GM18519 (cell line): ENCODE measurements around the gene COPS7A.
"Not testable (repeated sequence)": the region's sequence is repeated elsewhere in the genome, so short reads cannot be mapped to it uniquely, and the experiment has no call there.

Source experiments
- ATAC-seq: cut with Tn5 transposase; IDR thresholded peaks from one replicate; pipeline ENCODE4 v1.9.1; 2021; ENCODE audit warnings: mild to moderate bottlenecking, moderate library complexity; ENCODE audit not compliant: unreplicated experiment, low FRiP score

Gene COPS7A

DNA sequence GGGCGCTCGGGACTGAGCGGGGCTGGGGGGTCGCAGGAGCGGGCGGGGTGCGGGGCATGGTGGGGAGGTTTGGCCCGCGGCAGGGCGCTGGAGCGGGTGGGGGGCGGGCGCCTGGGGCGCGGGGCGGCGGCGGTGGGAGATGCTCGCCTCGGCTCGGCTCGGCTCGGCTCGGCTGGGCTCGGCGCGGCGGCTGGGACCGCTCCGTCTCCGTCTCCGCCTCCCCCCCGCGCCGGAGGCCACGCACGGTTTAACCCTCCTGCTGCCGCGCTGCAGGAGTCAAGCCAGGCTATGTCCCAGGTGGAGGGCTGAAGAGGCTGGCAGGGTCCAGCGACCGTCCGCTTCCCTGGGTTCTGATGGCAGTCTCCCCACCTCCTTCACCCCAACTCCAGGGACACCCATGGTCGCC, 23.2 kb upstream of the COPS7A start, which contains the start of gene PIANP:
Gene PIANP (minus strand): TSS at position 170 of the 406 bp plus-strand sequence. CDS start 2,754 bp downstream, outside the sequence.
- no peak for ATAC-seq

DNA sequence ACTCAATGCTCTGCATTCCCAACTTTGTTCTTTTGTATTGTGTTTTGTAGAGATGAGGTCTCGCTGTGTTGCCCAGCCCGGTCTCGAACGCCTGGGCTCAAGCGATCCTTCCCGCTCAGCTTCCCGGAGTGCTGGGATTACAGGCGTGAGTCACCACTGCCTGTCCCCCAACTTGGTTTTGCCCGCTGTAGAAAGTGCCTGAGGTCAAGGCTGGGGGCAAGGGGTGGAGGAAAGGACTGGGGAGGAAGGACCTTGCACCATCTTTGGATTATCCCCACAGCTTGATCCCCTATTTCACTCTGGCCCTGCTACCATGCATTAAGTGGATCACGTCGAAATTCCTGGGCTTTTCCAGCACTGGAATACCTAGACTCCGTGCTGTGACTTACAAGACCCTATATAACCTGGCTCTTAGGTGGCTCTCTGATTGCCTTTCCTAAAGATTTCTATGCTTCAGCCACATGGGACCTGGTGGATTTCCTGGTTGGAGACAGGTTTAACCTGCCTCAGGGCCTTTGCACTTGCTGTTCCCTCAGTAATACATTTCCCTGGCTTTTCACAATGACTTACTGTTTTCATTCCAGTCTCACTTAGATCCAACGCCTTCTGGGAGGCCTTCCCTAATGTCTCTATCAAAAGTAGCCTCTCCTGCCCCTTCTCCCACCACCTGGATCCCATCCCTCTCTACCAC, 22.6 kb upstream of the COPS7A start:
- no peak for ATAC-seq

DNA sequence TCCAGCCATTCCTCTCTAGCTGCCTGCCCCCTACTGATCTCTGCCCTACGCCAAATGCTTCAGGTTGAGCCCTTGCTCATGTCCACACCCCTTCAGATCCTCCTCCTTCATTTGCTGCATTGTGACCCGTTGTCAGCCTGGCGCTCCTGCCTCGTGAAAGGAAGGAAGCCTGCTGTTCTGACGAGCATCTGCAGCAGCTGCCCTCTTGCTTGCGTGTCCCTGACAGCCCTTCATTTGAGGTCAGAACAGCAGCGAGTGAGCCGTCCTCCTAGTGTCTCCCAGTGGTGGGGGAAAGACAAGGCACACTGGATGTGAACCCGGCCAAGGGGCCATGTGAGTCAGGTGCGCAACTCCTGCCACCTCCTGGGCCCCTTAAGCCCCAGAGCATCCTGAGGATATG, 20.2 kb upstream of the COPS7A start:
- no peak for ATAC-seq

DNA sequence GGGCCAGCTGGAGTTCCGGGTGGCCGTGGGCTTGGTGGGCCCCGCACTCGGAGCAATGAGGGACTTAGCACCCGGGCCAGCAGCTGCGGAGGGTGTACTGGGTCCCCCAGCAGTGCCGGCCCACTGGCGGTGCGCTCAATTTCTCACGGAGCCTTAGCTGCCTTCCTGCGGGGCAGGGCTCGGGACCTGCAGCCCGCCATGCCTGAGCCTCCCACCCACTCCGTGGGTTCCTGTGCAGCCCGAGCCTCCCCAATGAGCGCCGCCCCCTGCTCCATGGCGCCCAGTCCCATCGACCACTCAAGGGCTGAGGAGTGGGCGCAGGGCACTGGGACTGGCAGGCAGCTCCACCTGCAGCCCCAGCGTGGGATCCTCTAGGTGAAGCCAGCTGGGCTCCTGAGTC, 15.5 kb upstream of the COPS7A start:
- ATAC-seq, result not testable (repeated sequence)

DNA sequence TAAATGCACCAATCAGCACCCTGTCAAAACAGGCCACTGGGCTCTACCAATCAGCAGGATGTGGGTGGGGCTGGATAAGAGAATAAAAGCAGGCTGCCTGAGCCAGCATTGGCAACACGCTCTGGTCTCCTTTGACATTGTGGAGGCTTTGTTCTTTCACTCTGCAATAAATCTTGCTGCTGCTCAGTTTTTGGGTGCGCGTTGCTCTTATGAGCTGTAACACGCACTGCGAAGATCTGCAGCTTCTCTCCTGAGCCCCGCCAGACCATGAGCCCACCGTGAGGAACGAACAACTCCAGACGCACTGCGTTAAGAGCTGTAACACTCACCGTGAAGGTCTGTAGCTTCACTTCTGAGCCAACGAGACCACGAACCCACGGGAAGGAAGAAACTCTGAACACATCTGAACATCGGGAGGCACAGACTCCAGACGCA, 14.9 kb upstream of the COPS7A start:
- ATAC-seq, result no peak

DNA sequence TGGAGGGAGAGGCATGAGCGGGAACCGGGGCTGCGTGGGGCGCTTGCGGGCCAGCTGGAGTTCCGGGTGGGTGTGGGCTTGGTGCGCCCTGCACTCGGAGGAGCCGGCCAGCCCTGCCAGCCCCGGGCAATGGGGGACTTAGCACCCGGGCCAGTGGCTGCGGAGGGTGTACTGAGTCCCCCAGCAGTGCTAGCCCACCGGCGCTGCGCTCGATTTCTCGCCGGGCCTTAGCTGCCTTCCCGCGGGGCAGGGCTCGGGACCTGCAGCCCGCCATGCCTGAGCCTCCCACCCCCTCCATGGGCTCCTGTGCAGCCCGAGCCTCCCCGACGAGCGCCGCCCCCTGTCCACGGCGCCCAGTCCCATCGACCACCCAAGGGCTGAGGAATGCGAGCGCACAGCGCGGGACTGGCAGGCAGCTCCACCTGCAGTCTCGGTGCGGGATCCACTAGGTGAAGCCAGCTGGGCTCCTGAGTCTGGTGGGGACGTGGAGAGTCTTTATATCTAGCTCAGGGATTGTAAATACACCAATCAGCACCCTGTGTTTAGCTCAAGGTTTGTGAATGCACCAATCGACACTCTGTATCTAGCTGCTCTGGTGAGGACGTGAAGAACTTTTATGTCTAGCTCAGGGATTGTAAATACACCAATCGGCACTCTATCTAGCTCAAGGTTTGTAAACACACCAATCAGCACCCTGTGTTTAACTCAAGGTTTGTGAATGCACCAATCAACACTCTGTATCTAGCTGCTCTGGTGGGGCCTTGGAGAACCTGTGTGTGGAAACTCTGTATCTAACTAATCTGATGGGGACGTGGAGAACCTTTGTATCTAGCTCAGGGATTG, 7.6 kb upstream of the COPS7A start:
- ATAC-seq, result not testable (repeated sequence)

- no peak for ATAC-seq
Observed at GRCh38 chr12:6716874-6717437, 6.9 kb upstream of the COPS7A start.

DNA sequence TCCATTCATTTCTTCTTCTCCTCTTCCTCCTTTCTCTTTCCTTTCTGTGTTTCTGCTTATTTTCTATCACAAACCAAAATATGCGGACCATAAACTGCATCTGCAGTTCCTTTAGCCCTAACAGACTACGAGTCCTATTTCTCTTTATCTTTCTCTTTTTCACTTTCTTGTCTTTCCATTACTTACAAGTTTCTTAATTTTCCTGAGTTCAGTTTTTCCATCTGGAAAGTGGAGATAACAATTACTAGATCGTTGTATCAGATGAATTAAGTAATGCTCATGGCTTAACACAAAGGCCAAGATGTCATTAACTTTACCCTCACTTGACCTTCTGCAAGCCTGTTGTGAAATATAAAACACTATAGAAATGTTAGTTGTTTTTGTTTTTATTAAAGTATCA, 983 bp upstream of the COPS7A start:
- ATAC-seq, result no peak

GRCh38 chr12:6724409-6724797, 557 bp downstream of the COPS7A start:
- no peak for ATAC-seq

- ATAC-seq, result no peak
Observed at GRCh38 chr12:6725350-6725749, 1.5 kb downstream of the COPS7A start.

GRCh38 chr12:6729186-6729585, 5.3 kb downstream of the COPS7A start:
- ATAC-seq, result no peak

- ATAC-seq, result no peak
Observed at GRCh38 chr12:6730169-6730568, 6.3 kb downstream of the COPS7A start.

DNA sequence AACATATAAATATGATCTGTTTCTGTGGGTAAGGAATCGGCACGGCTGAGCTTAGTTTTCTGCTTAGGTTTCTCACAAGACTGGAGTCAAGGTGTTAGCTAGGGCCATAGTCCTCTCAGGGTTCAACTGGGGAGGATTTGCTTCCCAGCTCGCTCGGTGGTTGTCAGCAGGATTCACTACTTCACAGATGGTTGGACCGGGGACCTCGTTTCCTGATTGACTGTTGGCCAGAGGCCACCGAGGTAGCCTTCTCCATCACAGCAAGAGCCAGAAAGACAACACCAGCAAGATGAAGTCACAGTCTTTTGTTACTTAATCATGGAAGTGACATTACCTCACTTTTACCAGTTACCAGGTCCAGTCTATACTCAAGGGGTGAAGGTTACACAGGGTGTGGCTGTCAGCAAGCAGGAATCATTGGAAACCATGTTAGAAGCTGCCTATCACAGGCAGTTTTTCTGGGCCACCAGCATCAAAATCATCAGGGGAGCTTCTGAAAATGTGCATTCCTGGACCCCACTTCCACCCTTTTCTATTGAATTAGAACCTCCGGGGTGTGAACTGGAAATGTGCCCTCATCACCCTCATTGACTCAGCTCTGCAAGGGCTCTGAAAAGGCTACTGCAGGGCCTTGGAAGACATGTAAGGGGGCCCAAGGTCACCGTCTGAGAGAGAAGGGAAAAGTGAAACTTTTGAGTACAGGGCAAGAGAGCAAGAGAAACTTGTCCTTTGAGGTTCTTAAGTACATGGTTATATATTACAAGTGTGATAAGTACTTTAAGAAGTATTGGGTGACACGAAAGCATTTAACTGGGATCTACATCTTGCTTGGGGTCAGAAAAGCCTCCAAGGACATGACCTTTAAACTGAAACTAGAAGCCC, 10.9 kb downstream of the COPS7A start:
- ATAC-seq, result no peak

GRCh38 chr12:6735448-6736191, 11.8 kb downstream of the COPS7A start:
- ATAC-seq, result no peak

GRCh38 chr12:6736754-6737153, 12.9 kb downstream of the COPS7A start:
- ATAC-seq, result no peak

GRCh38 chr12:6742080-6742479, 18.2 kb downstream of the COPS7A start:
- ATAC-seq, result not testable (repeated sequence)

- ATAC-seq, result no peak
Observed at GRCh38 chr12:6742834-6743233, 19.0 kb downstream of the COPS7A start.

DNA sequence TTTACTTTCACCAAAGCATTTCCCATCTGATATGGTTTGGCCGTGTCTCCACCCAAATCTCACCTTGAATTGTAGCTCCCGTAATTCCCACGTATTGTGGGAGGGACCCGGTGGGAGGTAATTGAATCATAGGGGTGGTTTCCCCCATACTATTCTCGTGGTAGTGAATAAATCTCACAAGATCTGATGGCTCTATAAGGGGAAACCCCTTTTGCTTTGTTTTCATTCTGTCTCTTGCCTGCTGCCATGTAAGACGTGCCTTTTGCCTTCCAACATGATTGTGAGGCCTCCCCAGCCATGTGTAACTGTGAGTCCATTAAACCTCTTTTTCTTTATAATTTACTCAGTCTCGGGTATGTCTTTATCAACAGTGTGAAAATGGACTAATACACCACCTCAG, 19.5 kb downstream of the COPS7A start:
- ATAC-seq, result not testable (repeated sequence)

GRCh38 chr12:6745741-6746525, 22.1 kb downstream of the COPS7A start:
- no peak for ATAC-seq
